AG10803 (cell line): ENCODE data around the gene CFAP46.

Source experiments
- DNase-seq: peaks from one replicate; pipeline ENCODE4 v3.0.0; 2010; ENCODE audit warnings: low read depth
- H3K4me3 ChIP-seq: 2 replicates; pipeline ENCODE4 v1.5.1; 2011; ENCODE audit warnings: mild to moderate bottlenecking, low read length, control low read depth
- TF ChIP-seq, protein P1 (sequence below): conservative IDR thresholded peaks from 2 replicates; pipeline ENCODE4 v1.5.1; 2011; ENCODE audit warnings: mild to moderate bottlenecking, low read length, control low read depth, inconsistent platforms

The CFAP46 gene

DNA sequence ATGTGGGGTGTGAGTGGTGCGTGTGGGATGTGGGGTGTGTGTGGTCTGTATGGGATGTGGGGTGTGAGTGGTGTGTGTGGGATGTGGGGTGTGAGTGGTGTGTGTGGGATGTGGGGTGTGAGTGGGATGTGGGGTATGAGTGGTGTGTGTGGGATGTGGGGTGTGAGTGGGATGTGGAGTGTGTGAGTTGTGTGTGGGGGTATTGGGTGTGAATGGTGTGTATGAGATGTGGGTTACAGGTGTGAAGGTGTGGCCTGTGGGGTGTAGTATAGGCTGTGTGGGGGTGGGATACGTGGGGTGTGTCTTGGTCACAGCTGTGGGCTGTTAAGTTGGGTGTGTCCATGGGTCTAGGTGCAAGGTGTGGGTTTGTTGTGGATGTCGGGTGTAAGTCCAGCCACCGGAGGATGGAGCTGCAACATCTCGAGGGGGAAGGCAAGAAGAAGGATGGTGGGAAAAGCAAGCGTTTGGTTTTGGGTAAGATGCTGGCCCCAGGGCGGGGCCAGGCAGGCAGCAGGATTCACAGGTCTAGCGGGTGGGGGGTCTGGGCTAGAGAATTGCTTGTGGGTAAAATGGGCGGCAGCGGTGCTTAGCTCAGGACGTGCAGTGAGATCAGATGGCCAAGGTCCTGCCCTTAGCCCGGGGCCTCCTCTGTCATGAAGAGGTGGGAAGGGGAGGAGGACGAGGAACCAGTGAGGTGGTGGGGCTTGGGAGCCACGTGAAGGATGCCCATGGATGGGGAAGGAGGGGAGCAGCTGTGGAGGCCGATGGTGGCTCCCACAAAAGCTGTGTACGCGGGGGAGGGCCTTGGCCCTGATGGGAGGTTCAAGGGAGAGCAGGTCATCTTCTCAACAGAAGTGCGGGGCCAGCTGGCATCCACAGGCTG is 60.1 kb downstream of the CFAP46 start:
- TF ChIP-seq, protein P1, sequence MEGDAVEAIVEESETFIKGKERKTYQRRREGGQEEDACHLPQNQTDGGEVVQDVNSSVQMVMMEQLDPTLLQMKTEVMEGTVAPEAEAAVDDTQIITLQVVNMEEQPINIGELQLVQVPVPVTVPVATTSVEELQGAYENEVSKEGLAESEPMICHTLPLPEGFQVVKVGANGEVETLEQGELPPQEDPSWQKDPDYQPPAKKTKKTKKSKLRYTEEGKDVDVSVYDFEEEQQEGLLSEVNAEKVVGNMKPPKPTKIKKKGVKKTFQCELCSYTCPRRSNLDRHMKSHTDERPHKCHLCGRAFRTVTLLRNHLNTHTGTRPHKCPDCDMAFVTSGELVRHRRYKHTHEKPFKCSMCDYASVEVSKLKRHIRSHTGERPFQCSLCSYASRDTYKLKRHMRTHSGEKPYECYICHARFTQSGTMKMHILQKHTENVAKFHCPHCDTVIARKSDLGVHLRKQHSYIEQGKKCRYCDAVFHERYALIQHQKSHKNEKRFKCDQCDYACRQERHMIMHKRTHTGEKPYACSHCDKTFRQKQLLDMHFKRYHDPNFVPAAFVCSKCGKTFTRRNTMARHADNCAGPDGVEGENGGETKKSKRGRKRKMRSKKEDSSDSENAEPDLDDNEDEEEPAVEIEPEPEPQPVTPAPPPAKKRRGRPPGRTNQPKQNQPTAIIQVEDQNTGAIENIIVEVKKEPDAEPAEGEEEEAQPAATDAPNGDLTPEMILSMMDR: no peak
- no peak overlapping the region for H3K4me3 ChIP-seq
- no peak for DNase-seq

DNA sequence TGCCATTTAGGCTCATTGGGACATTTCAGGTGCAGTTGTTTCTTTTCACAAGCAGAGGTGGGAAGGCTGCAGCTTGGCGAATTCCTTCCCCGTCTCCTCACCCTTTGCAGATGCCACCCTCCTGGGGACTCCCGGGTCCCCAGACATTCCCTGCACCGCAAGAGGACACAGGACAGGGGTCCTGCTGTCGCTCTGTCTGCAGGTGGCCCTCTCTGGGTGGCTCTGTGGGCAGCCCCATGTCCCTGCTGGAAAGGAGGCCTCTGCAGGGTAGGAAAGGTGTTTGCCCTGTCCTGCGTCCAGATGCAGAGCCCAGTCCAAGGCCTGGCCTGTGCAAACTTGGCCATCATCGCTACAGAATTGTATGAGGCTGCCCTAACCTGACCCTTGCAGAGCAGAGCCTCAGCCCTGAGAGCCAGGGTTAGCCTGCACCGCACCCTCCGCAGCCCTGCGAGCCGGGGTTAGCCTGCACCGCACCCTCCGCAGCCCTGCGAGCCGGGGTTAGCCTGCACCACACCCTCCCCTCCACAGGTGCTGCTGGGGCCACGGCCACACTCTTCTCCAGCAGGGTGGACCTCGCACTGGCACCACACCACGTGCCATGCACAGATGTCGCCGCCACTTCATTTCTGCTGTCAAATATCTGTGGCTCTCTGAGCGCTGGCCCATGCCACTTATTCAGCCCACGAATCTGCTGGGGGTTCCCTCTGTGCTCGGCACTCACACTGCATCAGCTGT is 61.0 kb downstream of the CFAP46 start:
- TF ChIP-seq, protein P1: no peak
- DNase-seq: no peak
- no peak overlapping the region for H3K4me3 ChIP-seq

DNA sequence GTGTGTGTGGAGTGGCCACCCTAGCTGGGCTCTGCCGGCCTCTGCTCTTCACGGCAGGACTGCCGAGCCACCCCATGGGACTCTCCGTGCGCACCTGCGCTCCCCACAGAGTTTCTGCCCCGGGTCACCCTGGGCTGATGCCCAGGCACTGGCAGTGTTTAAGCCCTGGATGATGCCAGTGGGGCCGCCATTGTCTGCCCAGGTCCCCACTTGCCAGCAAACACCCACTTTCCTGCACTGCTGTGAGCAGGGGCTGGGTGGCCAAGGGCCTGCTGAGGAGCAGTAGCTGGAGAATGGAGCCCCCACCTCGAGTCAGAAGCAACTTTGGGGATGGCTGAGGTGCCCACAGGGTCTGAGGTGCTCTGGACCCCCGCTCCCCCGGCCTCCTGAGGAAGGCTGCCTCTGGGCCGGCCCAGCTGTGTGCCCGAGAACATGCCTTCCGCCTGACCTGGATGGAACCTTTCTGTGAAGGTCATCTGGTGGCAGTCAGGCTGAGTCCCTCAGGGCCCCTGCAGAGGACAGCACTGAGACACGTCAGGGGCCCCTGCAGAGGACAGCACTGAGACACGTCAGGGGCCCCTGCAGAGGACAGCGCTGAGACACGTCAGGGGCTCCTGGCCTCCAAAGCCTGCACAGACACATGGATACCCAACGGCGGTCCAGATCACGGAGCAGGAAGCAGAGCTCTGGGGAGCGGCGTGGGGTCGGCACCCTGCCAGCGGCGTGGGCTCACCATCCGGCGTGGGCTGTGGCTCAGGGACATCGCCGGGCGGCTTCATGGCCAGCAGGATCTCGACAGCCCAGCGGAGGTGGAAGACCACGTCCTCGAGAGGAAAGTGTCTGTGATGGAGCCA is 62.0 kb downstream of the CFAP46 start:
- H3K4me3 ChIP-seq: no peak overlapping the region
- no peak for DNase-seq
- TF ChIP-seq, protein P1: no peak

DNA sequence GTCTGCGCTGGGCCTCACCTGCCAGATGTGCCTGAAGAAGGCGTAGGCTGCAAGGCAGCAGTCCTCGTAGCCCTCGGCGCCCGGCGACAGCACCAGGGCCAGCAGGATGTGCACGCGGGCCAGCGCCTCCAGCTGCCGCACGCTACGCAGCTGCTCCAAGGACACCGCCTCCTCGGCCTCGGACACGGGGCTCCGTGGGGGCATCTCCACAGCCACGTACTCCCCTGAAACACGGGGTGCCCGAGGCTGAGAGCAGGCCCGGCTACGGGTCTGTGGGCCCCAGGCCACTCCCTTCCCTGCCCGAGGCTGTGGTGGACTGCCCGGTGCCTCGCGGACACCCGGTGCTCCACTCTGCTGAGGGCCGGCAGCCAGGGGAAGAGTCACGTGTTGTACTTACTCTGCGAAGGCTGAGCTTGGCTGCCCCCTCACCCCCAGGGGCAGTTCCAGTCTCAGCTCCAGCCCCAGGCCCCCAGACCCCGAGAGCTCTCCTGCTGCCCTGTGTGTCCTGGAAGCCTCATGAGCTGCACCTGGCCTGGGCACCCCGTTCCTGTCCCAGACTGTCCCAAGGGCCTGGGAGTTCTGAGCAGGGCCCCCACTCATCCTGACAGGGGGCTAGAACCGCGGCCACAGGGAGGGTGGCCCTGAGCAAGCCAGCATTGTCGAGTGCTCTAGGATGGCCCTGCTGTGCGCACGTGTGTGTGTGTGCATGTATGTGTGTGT is 62.8 kb downstream of the CFAP46 start:
- no peak for DNase-seq
- TF ChIP-seq, protein P1: no peak
- no peak overlapping the region for H3K4me3 ChIP-seq

DNA sequence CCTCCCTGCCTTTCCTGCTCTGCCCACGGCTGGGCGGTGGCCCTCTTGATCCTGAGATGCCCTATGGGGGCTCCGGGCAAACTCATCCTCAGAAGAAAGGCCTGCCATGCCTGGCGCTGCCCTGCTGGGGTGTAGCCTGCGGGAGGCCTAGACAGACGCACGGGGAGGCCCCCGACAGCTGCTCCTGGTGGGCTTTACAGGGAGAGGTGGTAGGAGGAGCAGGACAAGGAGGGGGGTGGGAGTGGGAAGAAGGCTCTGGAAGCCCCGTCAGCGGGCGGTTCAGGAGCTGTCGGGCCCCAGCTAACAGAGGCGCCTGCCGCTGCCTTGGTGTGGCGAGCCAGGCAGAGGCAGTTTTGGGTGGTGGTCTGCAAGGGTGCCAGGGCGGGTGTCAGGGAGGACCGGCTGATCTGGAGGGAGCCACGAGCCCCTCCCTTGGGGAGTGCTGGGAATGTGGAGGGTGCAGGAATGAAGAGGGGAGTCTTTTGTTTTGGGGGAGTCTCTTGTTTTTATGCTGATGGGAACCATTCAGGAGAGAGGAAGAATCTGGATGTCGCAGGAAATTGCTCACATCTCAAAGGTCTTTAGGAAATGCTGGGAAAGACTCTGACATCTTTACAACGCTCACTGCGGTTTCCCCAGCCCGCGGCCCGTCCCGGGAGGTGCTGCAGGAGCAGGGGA is 63.5 kb downstream of the CFAP46 start:
- TF ChIP-seq, protein P1: no peak
- DNase-seq: no peak
- no peak overlapping the region for H3K4me3 ChIP-seq
